ENCODE results near the gene AGAP2.
"Not testable (repeated sequence)": the region's sequence is repeated elsewhere in the genome, so short reads cannot be mapped to it uniquely, and the experiment has no call there.

Gene AGAP2

GRCh38 chr12:57735198-57735855, 3.2 kb downstream of the AGAP2 start:
- no peak for DNase-seq

- DNase-seq, result no peak
Measured at GRCh38 chr12:57734591-57734990, 4.0 kb downstream of the AGAP2 start.

- no peak for DNase-seq
Measured at GRCh38 chr12:57733928-57734327, 4.6 kb downstream of the AGAP2 start.

- DNase-seq, result no peak
Measured at GRCh38 chr12:57732726-57733593, 5.6 kb downstream of the AGAP2 start.

GRCh38 chr12:57732270-57732669, 6.3 kb downstream of the AGAP2 start:
- no peak for DNase-seq

- no peak for DNase-seq
Measured at GRCh38 chr12:57731411-57732080, 7.0 kb downstream of the AGAP2 start.

GRCh38 chr12:57730336-57731067, 8.0 kb downstream of the AGAP2 start:
- DNase-seq, result no peak

GRCh38 chr12:57729321-57729844, 9.2 kb downstream of the AGAP2 start:
- DNase-seq, result no peak

GRCh38 chr12:57727758-57728395, 10.7 kb downstream of the AGAP2 start:
- no peak for DNase-seq

- DNase-seq, result no peak
Measured at GRCh38 chr12:57726884-57727757, 11.4 kb downstream of the AGAP2 start.

- DNase-seq, result no peak
Measured at GRCh38 chr12:57726151-57726883, 12.2 kb downstream of the AGAP2 start.

GRCh38 chr12:57725851-57726150, 12.7 kb downstream of the AGAP2 start:
- no peak for DNase-seq

- no peak for DNase-seq
Measured at GRCh38 chr12:57724936-57725740, 13.4 kb downstream of the AGAP2 start.

GRCh38 chr12:57724003-57724935, 14.3 kb downstream of the AGAP2 start:
- no peak for DNase-seq

- DNase-seq, result no peak
Measured at GRCh38 chr12:57723630-57723962, 14.9 kb downstream of the AGAP2 start.

GRCh38 chr12:57722716-57723629, 15.6 kb downstream of the AGAP2 start:
- DNase-seq, result no peak

- DNase-seq, result not testable (repeated sequence)
Measured at GRCh38 chr12:57721846-57722608, 16.5 kb downstream of the AGAP2 start.
